GM12872 (cell line): ENCODE results near the gene ADAM22.

Experiments
- TF ChIP-seq, protein P1 (sequence below): IDR thresholded peaks from 3 replicates; pipeline ENCODE4 v1.5.1; 2011; ENCODE audit warnings: low read depth, mild to moderate bottlenecking, low read length, moderate library complexity; ENCODE audit not compliant: insufficient read depth

Gene ADAM22

DNA sequence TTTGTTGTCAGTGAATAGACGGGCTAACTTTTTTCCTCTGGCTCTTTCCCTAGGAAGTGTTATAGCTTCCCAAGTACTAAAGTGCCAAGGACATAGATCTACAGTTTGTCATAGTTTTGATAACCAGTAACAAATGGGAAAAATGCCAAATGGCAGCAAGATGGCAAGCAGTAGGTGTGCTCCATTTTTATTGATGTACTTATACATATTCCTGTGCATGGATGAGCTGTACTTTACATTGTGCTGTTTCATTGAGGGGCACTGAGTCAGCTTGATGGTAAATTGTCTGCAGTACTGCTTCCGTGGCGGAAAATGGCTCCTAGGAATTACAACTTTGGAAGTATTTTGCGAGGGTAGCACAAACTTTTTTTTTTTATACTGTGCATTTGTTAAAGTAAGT is 7.1 kb downstream of the ADAM22 start:
- TF ChIP-seq, protein P1, sequence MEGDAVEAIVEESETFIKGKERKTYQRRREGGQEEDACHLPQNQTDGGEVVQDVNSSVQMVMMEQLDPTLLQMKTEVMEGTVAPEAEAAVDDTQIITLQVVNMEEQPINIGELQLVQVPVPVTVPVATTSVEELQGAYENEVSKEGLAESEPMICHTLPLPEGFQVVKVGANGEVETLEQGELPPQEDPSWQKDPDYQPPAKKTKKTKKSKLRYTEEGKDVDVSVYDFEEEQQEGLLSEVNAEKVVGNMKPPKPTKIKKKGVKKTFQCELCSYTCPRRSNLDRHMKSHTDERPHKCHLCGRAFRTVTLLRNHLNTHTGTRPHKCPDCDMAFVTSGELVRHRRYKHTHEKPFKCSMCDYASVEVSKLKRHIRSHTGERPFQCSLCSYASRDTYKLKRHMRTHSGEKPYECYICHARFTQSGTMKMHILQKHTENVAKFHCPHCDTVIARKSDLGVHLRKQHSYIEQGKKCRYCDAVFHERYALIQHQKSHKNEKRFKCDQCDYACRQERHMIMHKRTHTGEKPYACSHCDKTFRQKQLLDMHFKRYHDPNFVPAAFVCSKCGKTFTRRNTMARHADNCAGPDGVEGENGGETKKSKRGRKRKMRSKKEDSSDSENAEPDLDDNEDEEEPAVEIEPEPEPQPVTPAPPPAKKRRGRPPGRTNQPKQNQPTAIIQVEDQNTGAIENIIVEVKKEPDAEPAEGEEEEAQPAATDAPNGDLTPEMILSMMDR: no peak

DNA sequence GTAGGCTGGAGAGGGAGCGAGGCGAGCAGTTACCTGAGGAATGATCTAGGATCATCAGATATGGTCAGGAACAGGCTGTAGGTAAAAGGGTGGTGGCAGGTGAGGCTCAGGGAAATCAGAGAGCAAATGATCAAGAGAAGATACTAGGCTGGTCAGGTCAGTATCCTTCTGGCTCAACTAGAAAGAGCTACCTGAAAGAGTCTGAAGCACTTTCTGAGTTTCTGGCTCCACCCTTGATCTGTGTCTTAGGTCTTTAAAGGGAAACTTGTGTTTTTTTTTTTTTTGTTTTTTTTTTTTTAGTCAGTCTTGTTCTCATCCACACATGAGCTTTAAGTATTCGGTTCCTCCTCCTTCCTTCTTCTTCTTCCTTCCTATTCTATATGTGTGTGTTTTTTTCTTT is 10.5 kb downstream of the ADAM22 start:
- TF ChIP-seq, protein P1: no peak

DNA sequence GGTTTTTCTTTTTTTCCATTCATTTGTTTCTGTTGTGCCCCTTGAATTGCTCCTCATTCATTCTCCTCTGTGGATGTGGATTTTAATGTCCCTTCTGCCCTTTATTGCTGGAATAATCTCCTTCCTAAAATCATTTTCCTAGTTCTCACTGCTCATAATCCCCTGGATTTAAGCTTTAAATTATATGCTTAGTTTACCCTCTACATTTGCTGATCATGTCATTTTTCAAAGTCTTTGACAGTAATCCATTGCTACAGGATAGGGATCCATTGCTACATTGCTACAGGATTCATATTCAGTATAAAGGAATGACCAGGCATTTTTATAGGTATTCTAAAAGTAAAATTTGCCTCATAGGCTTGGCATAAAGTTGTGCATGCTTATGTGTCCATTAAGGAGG is 14.3 kb downstream of the ADAM22 start:
- TF ChIP-seq, protein P1: no peak

GRCh38 chr7:87959336-87959735 is 25.3 kb downstream of the ADAM22 start:
- TF ChIP-seq, protein P1: no peak

DNA sequence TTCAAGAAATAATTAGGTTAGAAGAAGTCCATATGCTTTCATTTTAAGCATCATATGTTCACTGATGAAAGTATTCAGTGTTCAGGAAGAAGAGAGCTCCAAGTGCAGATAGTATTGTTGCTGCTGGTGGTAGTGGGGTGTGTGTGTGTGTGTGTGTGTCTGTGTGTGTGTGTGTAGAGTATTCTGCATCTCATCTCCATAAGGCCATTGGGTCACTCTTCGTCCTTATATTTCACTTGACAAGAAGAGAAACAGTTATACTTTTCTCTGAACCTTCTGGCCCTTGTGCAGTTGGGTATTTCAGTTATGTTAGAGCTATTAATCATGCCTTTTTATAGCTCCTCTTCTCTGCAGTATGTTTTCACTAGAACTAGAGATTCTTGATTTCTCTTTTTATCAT is 26.2 kb downstream of the ADAM22 start:
- TF ChIP-seq, protein P1: no peak

DNA sequence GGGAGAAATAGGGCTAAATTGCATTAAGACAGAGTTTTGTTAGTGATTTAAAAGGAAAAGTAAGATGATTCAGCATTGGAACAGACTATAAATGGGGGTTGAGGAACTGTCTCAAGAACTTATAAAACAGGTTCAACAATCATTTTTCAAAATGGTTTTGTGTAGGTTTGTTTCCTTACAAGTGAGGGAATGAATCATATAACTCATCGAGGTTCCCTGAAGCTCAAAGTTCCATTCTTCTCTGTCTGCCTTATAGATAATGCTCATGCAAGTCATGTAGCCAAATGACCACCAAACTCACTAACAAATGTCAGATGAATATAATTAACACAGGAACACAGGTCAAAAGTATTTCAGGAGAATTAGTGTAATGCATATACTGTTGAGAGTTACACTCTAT is 27.7 kb downstream of the ADAM22 start:
- TF ChIP-seq, protein P1: no peak

- TF ChIP-seq, protein P1: no peak
Observed at GRCh38 chr7:87966271-87966670, 32.2 kb downstream of the ADAM22 start.

DNA sequence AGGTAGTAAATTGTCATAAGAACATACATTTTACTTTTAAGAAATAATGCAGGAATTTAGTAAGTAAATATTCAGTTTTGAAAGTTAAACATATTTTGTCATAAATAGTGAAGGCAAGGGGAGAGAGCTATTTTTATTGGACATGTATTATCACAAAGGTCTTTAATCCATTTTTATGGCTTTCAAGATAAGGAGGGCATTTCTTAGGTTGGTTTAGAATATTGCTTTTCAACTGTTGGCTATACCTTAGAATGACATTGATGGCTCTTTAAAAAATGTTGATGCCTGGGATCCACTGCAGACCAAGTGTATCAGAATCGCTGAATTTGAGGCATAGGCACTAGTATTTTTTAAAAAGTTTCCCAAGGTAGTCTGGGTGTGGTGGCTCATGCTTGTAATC is 34.0 kb downstream of the ADAM22 start:
- TF ChIP-seq, protein P1: no peak
